Skin epidermis (tissue), 12 donors: ENCODE results near the gene LSG1.
"Not testable (repeated sequence)": the region's sequence is repeated elsewhere in the genome, so short reads cannot be mapped to it uniquely, and the experiment has no call there.

ENCODE experiments used
- H3K27ac ChIP-seq, 21 experiments: fragments of 200-600 bp; sonication (generic) in 11 of 21; one replicate each; pipeline ENCODE4 v1.5.0; 2020; ENCODE audit warnings: mild to moderate bottlenecking in 3 of 21, inconsistent platforms in 2 of 21, moderate library complexity in 2 of 21
- H3K4me3 ChIP-seq, 7 experiments: fragments of 200-600 bp; sonication (generic) in 2 of 7; one replicate each; pipeline ENCODE4 v1.5.0; 2020; ENCODE audit warnings: inconsistent platforms in 2 of 7, mild to moderate bottlenecking in 2 of 7, moderate library complexity in 1 of 7

The LSG1 gene

DNA sequence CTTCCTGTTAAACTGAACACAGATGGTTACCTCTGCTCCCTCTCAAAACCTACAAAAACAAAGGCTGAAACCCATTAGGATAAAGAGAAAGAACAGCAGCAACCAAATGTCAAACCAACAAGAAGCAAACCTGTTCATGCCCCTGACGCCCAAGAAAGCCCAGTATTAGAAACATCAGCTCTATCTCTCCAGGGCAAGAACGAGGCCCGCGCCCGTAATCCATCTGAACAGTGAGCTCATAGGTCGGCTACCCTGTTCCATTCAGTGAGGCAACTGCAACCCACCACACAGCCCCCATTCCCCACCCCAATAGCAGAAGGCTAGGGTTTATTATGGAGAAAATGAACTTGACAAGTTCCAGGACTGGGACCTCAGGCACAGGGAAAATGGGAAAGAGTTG, 10.0 kb downstream of the LSG1 start:
- H3K27ac ChIP-seq = peak overlapping the region in 3 of 21 experiments; percentile 10 to 77 (median 43)
- H3K4me3 ChIP-seq = no peak overlapping the region

DNA sequence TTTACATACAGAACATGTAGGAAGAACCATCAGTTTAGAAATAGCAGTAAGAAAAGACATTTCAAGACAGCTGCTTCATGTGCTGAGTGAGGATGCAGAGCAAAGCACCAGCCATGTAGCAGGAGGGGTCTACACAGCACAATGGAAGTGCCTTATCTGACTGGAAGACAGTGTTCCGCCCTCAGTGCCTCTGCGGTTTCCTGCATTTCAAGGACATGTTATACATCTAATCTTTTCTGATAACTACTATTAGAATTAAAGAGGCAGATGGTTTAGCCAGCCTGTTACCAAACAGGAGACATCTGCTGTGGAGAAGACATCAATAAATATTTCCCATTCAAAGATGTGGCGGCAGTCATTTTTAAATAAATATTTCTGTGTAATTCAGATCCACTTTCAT, 10.6 kb downstream of the LSG1 start:
- H3K27ac ChIP-seq = peak overlapping the region in 2 of 21 experiments; percentile 43 to 77
- no peak overlapping the region for H3K4me3 ChIP-seq

DNA sequence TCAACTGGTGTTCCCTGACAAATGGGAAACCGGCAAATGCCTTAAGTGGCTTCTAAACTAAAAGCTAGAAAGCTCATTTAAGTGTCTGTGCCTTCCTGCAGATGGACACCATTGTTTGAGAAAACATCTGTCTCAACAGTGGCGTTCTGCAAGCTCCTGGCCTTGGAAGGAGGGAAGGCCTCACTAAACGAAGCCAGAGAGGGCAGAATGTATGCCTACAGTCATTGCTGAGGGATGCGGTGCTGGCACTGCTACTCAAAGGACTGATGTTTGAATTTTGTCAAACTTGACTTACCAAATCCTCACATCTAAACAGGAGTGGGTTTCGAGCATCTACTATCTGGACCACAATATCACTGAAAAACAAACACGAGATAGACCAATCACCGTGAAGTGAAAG, 12.2 kb downstream of the LSG1 start:
- Histone ChIP-seq H3K27ac (peak overlapping the region in 1 of 21 experiments; percentile 30), H3K4me3 (no peak overlapping the region)

DNA sequence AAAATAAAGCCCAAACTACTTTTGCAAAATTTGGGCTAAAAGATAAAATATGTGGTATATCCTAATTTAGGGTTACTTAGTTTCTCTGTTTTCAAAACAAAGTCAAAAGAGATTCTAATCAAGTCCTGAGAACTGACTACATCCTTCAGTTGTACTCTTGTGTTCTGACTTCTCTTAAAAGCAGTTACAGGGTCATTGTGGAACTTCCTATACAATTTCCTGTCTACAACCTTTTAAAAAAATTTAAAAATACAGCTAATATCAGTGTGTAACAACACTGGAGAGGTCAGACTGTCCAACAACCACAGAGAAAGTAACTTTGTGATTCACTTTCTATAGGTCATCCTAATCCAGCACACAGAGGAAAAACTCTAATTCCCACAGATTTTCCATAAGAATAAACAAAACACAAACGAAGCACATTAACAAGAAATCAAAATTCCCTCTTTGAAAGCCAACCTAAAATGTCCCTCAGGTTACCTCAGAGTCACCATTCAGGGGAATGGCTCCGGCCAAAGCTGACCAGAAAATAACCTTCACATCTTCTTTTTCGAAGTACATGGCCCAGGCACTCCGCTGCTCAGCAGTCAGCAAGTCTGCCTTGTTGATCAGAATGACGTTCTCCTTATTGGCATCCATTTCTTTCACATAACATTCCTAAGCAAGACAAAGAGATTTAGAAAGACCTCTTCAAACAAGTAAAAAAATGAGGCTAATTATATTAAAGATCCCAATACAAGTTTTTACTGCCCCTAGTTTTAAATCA, 13.3 kb downstream of the LSG1 start:
- Histone ChIP-seq H3K27ac (peak overlapping the region in 3 of 21 experiments; percentile 43 to 51 (median 49)), H3K4me3 (no peak overlapping the region)

DNA sequence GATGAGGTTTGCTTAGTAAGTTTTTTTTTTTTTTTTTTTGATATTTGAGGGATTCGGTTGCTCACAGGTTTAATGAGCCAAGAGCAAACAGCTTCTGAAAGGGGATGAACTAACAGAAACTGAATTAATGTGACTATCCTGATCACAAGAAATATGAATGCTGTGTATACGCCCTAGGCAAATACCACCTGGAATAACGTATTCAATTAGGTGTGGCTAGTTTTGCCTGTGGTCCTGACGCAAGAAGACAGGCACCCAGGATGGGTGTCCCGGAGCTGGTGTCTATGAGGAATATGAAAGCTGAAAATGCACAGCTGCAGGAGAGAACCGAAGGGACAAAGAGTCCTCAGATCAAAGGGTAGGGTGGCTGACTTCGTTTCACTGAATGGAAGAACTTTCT, 14.6 kb downstream of the LSG1 start:
- H3K4me3 ChIP-seq = no peak overlapping the region
- peak overlapping the region in 1 of 21 experiments; percentile 51 for H3K27ac ChIP-seq

DNA sequence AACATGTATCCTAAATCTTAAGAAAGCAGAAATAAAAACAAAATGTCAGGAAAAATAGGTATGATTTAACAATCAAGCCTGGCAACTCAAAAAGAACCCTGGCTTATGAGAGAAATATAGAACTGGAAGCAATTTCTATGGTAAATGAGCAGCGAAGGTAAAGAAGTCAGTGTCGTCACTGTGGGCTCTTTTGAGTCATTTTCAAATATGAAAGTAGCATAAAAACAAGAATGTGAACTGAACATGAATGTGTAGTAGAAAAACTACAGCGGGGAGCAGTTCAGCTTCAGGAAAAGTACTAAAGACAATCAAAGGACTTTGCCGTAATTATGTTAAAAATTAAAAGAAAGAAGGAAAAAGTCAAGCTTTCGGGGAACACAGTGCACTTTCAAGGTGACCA, 17.5 kb downstream of the LSG1 start:
- no peak overlapping the region for H3K4me3 ChIP-seq

DNA sequence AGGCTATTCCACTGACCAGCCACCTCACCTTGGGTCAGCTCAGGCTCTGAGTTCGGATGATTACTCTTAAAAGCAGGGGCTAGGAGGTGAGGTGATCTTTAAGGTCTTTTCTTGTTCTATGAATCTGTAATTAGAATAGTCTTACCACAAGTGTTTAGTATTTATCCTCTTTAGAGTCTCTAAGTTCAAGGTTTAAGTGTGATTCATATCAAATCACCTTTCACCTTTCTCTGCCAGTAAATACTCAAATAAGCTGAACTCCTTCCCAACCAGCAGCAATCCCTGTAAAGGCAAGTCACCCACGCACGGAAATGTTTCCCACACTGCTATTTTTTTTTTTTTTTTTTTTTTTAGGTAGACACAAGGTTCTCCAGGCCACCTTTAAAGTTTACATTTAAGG, 24.2 kb downstream of the LSG1 start:
- no peak overlapping the region for H3K27ac ChIP-seq
- no peak overlapping the region for H3K4me3 ChIP-seq

More for the DNA sequence above, 17.5 kb downstream of the LSG1 start:
- peak overlapping the region in 5 of 21 experiments; percentile 4 to 51 (median 19) for H3K27ac ChIP-seq

DNA sequence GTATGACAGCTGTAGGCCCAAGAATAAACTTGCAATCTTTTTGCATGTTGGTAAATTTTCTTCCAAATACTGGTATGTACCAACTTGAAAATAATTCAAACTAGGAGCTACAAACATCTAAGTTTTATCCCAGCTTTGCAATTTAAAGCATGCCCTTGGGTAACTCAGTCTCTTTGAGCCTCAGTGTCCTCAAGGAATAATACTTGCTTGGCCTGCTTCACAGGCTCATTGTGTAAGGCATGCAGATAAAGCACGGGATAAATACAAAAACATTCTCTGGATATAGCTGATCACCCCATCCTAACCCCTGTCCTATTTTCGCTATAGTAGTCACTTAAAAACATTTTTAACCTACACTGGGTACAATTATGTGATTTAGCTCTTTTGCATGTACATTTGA, 29.2 kb downstream of the LSG1 start:
- no peak overlapping the region for H3K4me3 ChIP-seq
- H3K27ac ChIP-seq = no peak overlapping the region

DNA sequence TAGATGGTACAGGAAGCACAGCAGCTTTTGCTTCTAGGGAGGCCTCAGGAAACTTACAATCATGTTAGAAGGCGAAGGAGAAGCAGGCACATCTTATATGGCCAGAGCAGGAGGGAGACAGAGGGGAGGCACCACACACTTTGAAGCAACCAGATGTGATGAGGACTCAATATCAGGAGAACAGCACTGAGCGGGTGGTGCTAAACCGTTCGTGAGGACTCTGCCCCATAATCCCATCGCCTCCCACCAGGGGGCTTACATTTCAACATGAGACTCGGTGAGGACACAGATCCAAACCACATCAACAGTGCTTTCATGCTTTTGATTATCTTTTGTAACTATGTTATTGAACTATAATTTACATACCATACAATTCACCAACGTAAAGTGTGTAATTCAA, 31.2 kb downstream of the LSG1 start:
- Histone ChIP-seq H3K4me3 (no peak overlapping the region), H3K27ac (peak overlapping the region in 5 of 21 experiments; percentile 5 to 43 (median 29))

DNA sequence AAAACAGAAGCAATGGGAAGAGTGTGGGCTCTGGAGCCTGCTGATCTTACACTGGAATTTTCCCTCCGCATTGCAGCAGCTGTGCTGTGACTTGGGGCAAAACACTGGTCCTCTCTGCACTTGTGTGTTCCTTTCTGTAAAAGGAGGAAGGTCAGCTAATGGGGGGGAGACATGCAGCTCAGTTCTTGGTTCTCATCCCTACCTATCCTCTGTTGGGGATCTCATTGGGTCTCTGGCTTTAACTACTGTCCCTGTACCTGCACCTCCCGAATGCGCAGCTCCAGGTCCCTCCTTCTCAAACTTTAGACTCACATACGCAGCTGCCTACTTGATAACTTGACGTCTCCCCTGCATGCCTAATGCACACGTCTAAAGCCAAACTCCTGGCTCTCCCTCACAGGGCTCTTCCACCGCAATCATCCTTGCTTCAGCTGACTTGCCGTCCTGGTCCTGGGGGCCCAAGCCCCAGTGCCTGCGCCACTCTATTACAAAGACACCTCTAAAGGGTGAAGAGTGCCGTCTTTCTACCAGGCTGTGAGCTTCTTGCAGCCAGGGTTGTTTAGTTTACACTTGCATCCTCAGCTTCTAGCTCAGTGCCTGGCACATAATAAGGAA, 32.9 kb downstream of the LSG1 start:
- H3K27ac ChIP-seq = peak overlapping the region in 2 of 21 experiments; percentile 20 to 80
- no peak overlapping the region for H3K4me3 ChIP-seq

DNA sequence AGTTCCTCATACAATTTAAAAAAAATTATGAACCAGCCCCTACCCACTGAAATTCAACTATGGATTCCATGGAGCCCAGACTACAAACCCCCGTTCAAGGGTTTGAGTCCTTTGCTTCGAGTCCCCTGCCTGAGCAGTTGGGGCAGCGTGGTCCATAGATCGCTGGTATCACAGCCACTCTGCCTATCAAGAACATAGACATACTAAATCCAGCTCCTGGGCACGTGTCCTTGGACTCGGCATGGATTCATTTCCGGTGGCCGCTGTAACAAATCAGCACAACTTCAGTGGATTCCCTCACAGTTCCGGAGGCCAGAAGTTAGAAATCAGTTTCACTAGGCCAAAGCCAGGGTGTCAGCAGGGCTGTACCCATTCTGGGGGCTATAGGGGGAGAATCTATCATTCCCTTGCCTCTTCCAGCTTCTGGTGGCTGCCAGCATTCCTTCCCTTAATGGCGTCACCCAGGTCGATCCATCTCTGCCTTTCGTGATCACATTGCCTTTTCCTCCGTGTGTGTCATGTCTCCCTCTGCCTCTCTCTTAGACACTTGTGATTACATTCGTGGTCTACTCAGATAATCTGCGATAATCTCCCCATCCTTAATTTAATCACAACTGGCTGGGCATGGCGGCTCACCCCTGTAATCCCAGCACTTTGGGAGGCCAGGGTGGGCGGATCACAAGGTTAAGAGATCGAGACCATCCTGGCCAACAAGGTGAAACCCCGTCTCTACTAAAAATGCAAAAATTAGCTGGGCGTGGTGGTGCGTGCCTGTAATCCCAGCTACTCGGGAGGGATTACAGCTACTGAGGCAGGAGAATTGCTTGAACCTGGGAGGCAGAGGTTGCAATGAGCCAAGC, 34.2 kb downstream of the LSG1 start:
- no peak overlapping the region for H3K27ac ChIP-seq
- H3K4me3 ChIP-seq = no peak overlapping the region

DNA sequence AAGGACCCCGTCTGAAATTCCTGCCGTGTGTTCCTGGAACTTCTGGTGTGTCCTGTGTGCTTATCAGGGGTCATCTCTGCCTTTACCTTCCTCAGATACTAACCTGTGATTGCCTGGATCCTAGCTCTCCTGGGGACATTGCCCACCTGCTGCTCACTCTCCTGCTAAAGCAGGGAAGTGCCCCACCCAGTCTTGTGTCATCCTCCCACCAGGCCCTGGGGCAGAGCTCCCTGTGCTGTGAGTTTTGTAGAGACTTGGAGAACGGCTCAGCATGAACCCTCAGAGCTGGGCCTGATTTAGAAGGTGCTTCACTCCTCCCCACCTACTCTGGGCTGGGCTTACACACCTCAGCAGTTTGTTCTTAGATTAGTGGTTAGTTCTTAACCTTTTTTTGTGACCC, 34.9 kb downstream of the LSG1 start:
- H3K27ac ChIP-seq = no peak overlapping the region
- H3K4me3 ChIP-seq = no peak overlapping the region

DNA sequence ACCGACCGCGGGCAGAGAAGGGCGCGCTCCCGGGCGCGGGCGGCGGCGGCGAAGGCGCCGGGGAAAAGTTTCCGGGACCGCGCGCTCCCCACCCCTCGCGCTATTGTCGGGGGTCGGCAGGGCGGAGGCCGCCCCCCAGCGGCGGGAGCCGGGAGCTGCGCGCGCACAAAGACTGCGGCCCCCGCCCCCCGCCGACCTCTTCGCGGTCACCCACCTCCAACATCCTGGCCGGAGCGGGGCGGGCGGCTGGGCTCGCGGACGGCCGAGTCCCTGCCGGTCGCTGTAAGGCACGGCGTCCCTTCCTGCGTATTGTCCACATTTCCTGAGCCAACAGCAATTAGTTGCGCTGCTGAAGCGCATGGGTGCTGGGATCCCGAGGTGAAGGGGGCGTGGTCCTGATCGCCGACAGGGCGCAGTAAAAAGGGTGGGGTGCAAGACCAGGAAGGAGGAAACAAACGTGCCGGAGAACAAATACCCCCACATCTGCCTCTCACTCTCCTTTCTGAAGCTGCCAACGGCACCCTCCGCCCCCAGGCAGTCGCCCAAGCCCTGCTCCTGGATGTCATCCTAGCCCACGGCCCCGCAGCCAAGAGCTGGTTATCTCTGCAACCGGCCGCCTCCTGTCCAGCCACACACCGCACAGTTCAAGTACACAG, 38.5 kb downstream of the LSG1 start, which contains the start of gene TMEM44:
TMEM44 (minus strand) TSS at position 71 of the 656 bp plus-strand sequence. CDS start 204 bp downstream, outside the sequence.
- H3K4me3 ChIP-seq = peak within 1 kb of the TSS; percentile 55 to 75 (median 63)
- peak within 1 kb of the TSS in 18 of 21 experiments; percentile 8 to 78 (median 56) for H3K27ac ChIP-seq

DNA sequence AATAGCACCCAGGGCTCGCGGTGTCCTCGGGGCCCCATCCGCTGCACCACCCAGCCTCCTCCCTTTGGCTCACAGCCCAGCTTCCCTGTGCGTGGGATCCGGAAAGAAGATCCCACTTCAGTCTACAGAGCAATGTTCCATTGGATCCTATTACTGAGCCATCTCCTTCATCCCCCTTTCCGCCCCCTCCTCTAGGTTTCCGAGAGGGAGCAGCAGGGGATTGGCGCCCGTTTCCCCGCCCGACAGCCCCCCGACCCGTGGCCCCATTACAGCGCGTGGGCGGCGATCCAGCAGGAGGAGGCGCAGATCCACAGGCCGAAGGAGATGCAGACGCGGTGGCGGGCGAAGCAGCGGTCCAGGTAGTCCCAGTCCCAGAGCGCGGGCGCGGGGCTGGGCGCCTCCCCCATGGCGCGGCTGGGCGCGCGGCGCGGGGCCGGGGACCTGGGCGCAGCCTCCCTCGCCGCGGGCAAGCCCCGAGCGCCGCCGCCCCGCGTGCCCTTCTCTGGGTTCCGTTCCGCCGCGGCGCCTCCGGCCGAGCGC, 39.1 kb downstream of the LSG1 start:
- H3K27ac ChIP-seq = peak overlapping the region in 16 of 21 experiments; percentile 8 to 78 (median 54)

DNA sequence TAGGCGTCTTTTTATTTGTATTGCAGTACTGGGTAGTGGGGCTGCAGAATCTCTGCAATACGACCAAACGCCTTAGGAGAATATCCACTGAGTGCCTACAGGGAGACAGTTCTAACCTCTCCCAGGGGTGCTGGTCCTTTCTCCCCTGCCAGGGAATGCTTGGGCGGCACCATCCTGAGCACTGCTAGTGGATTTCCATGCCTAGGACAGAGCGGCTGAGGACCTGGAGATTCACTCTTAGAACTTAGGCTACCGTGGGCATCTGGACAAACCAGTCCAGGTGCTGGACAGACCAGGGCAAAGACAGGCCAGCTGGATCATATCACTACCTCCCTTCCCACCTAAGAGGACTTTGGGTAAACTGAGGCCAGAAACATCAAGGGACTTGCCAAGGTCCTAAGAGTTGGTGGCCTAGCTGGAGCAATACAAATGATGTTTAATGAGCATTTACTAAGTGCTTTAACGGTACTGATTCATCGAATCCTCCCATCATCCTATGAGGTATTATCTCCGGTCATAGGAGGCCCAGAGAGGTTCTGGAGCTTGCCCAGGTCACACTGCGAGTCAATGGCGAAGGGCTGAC, 39.7 kb downstream of the LSG1 start:
- Histone ChIP-seq H3K27ac (peak overlapping the region in 4 of 21 experiments; percentile 29 to 78 (median 62)), H3K4me3 (peak overlapping the region; percentile 55 to 75 (median 63))

More for the DNA sequence above, 39.1 kb downstream of the LSG1 start:
- peak overlapping the region; percentile 55 to 75 (median 63) for H3K4me3 ChIP-seq

DNA sequence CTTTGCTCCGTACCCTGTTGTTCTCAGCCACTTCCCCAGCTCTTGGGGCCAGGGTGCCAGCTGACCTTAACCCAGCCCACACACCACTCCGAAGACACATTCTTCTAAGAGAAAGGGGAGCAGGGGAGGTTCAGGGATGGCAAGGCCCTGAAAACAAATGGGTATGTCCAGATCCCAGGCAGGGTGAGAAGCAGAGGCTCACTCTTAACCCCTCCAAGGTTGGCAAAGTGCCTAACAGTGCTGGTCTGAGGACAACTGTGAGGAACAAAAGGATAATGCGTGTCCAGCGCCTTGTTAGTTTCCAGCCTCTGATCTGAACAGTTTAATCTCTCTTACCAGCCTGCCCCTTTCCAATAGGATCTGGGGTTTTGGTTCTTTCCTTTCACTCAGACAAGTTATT, 40.3 kb downstream of the LSG1 start:
- Histone ChIP-seq H3K27ac (no peak overlapping the region), H3K4me3 (no peak overlapping the region)

DNA sequence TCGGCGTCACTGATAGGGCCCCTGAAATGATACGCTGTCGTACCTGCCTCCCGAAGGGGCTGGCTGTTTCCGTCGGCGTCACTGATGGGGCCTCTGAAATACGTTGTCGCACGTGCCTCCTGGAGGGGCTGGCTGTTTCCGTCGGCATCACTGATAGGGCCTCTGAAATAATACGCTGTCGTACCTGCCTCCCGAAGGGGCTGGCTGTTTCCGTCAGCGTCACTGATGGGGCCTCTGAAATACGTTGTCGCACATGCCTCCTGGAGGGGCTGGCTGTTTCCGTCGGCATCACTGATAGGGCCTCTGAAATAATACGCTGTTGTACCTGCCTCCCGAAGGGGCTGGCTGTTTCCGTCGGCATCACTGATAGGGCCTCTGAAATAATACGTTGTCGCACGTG, 41.3 kb downstream of the LSG1 start:
- not testable (repeated sequence) for H3K4me3 ChIP-seq

DNA sequence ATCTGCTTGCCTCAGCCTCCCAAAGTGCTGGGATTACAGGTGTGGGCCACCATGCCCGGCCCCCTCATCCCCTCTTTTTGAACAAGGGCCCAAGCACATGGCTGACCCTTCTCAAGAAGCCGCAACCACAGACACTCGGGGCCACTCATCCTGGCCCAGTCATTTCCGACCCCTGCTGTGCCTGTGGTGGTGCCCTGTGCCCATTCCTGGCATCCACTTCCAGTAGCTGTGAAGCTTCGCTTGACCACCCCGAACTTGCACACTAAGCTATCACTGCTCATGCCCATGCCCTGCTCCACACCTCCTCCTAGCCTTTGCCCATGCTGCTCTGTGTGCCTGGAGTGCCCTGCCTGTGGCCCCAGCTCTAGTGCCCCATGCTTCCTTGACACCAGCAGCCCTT, 47.0 kb downstream of the LSG1 start:
- no peak overlapping the region for H3K4me3 ChIP-seq
- no peak overlapping the region for H3K27ac ChIP-seq

More for the DNA sequence above, 41.3 kb downstream of the LSG1 start:
- not testable (repeated sequence) for H3K27ac ChIP-seq
